ENCODE data around the gene LIN37. TPM values are rescaled to one million over a fixed set of nuclear protein-coding genes. Genes with fewer than 3 reads are reported as not detected.
A peak's percentile ranks its signal among the peaks of the same experiment; 100 is the strongest.

Gene LIN37
- total RNA-seq, 1 experiment from 2014 or later: 11.3 TPM

DNA sequence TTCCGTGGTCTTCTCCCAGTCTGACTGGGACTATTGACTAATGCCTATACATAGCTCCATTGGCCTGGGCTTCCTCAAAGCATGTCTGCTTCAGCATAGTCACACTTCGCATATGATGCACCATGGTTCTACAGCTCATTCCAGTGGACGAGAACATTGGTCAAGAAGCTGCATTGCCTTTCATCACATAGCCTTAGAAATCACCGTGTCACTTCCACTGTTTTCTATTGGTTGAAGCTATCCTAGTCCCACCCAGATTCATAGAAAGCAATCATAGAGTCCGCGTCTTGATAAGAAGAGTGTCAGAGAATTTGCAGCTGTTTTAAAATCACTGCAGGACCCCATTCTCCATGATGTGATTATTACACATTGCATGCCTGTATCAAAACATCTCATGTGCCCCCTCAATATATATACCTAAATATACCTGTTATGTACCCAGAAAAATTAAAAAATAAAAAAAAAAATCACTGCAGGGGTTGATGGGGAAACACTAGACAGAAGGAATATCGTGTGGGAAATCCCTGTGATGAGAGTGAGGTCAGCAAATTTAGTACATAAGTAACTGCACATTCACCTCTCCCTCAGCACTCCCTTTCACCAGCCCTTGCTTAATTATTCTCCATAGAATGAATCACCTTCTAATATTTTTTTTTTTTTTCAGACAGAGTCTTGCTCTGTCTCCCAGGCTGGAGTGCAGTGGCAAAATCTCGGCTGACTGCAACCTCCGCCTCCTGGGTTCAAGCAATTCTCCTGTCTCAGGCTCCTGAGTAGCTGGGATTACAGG, 24.8 kb downstream of the LIN37 start:
- no TSS peak for BruUV-seq (replicated peaks)
- H3K27ac ChIP-seq (ENCODE audit: low read depth, low read length, poor library complexity, severe bottlenecking): no peak overlapping the region
- POLR2A ChIA-PET (ENCODE audit: low non-redundant PET): interaction anchor here (0.6 kb wide), 2 partner anchors 47 to 223 kb away, joined by 4 to 5 read pairs; no protein-coding TSS in a partner anchor
- DNase-seq (ENCODE audit: low spot score): no peak
- H3K36me3 ChIP-seq (ENCODE audit: insufficient read depth, low read length, poor library complexity, severe bottlenecking): peaks cover 6% of the 10 kb centered on the region
- TF ChIP-seq, protein P1, sequence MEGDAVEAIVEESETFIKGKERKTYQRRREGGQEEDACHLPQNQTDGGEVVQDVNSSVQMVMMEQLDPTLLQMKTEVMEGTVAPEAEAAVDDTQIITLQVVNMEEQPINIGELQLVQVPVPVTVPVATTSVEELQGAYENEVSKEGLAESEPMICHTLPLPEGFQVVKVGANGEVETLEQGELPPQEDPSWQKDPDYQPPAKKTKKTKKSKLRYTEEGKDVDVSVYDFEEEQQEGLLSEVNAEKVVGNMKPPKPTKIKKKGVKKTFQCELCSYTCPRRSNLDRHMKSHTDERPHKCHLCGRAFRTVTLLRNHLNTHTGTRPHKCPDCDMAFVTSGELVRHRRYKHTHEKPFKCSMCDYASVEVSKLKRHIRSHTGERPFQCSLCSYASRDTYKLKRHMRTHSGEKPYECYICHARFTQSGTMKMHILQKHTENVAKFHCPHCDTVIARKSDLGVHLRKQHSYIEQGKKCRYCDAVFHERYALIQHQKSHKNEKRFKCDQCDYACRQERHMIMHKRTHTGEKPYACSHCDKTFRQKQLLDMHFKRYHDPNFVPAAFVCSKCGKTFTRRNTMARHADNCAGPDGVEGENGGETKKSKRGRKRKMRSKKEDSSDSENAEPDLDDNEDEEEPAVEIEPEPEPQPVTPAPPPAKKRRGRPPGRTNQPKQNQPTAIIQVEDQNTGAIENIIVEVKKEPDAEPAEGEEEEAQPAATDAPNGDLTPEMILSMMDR (conservative IDR thresholded peaks at IDR 0.05; ENCODE audit: low read depth, low read length): no peak
- no peak for TF ChIP-seq EZH2 (IDR thresholded peaks at IDR 0.05; ENCODE audit: borderline replicate concordance, low read depth, low read length, poor library complexity, severe bottlenecking)
- no peaks in the 10 kb centered on the region for H3K9me3 ChIP-seq (ENCODE audit: low read depth, low read length, poor library complexity, severe bottlenecking)
- H3K27me3 ChIP-seq (replicated peaks; ENCODE audit: insufficient read depth, low read depth, low read length, poor library complexity): no peaks in the 10 kb centered on the region
- intact Hi-C loops (cut with micrococcal nuclease; ENCODE audit: unreplicated experiment): no loop called here
- H3K4me3 ChIP-seq (ENCODE audit: low read depth, low read length, poor library complexity, severe bottlenecking): no peak overlapping the region
- peaks cover 13% of the 10 kb centered on the region for H3K4me1 ChIP-seq (ENCODE audit: insufficient read depth, low read length, poor library complexity, severe bottlenecking)
- CTCF ChIA-PET: interaction anchor here (0.7 kb wide), 1 partner anchor 13 kb away, joined by 3 read pairs; no protein-coding TSS in a partner anchor

DNA sequence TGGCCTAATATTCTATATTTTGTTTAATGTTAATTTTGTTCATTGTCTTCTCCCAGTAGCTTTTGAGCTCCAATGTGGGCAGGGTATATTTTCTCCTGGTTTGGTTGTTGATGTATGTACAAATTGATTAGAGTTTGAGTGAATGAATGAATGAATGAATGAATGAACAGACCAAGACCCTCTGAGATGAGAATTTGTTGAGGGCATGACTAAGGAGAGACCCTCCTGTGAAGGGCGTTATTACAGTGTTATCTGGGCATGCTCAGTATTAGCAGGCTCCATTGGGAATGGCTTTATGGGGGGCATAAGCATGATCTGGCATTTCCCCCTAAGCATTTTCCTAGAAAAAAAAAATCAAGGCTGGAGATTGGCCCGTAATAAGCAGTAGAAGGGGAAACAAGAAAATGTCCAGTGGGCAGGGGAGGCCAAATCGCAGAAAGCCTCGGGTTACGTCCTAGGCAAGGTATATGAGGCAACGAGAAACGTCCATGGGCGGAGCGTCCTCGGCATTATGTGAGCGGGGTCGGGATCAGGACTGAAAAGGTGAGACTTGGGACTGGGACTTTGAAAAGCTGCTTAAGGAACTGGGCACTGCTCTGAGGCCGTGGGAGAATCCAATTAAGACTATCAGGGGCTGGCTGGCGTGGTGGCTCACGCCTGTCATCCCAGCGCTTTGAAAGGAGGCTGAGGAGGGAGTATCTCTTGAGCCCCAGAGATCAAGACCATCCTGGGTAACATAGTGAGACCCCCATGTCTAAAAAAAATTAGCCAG, 26.1 kb downstream of the LIN37 start:
- Histone ChIP-seq H3K36me3 (ENCODE audit: insufficient read depth, low read length, poor library complexity, severe bottlenecking) (peaks cover 16% of the 10 kb centered on the region), H3K27ac (ENCODE audit: low read depth, low read length, poor library complexity, severe bottlenecking) (no peak overlapping the region), H3K9me3 (ENCODE audit: low read depth, low read length, poor library complexity, severe bottlenecking) (no peaks in the 10 kb centered on the region), H3K27me3 (replicated peaks; ENCODE audit: insufficient read depth, low read depth, low read length, poor library complexity) (no peaks in the 10 kb centered on the region), H3K4me3 (ENCODE audit: low read depth, low read length, poor library complexity, severe bottlenecking) (peak overlapping the region; percentile 81), H3K4me1 (ENCODE audit: insufficient read depth, low read length, poor library complexity, severe bottlenecking) (peaks cover 13% of the 10 kb centered on the region)
- no peak for TF ChIP-seq EZH2 (IDR thresholded peaks at IDR 0.05; ENCODE audit: borderline replicate concordance, low read depth, low read length, poor library complexity, severe bottlenecking)
- TF ChIP-seq, protein P1 (conservative IDR thresholded peaks at IDR 0.05; ENCODE audit: low read depth, low read length): no peak
- ChIA-PET POLR2A (ENCODE audit: low non-redundant PET) (no interaction called here), CTCF (no interaction called here)
- intact Hi-C loops (cut with micrococcal nuclease; ENCODE audit: unreplicated experiment): no loop called here
- DNase-seq (ENCODE audit: low spot score): no peak
- BruUV-seq (replicated peaks): no TSS peak

DNA sequence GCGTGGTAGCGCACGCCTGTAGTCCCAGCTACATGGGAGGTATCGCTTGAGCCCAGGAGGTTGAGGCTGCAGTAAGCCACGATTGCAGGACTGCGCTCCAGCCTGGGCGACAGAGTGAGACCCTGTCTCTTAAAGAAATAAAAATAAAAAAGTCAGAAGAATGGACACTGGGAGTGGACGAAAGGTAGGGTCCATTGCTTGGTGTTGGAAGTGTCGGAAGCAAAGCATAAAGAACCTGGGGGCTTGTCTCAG, 26.6 kb downstream of the LIN37 start:
- CTCF ChIA-PET: no interaction called here
- peaks cover 16% of the 10 kb centered on the region for H3K36me3 ChIP-seq (ENCODE audit: insufficient read depth, low read length, poor library complexity, severe bottlenecking)
- H3K9me3 ChIP-seq (ENCODE audit: low read depth, low read length, poor library complexity, severe bottlenecking): no peaks in the 10 kb centered on the region
- POLR2A ChIA-PET (ENCODE audit: low non-redundant PET): no interaction called here
- no TSS peak for BruUV-seq (replicated peaks)
- peak overlapping the region; percentile 81 for H3K4me3 ChIP-seq (ENCODE audit: low read depth, low read length, poor library complexity, severe bottlenecking)
- no peaks in the 10 kb centered on the region for H3K27me3 ChIP-seq (replicated peaks; ENCODE audit: insufficient read depth, low read depth, low read length, poor library complexity)
- TF ChIP-seq, protein P1 (conservative IDR thresholded peaks at IDR 0.05; ENCODE audit: low read depth, low read length): no peak
- TF ChIP-seq EZH2 (IDR thresholded peaks at IDR 0.05; ENCODE audit: borderline replicate concordance, low read depth, low read length, poor library complexity, severe bottlenecking): no peak
- no peak overlapping the region for H3K27ac ChIP-seq (ENCODE audit: low read depth, low read length, poor library complexity, severe bottlenecking)
- DNase-seq (ENCODE audit: low spot score): no peak
- H3K4me1 ChIP-seq (ENCODE audit: insufficient read depth, low read length, poor library complexity, severe bottlenecking): peaks cover 13% of the 10 kb centered on the region
- intact Hi-C loops (cut with micrococcal nuclease; ENCODE audit: unreplicated experiment): no loop called here
